HG02798 (cell line): ENCODE results near the gene MSANTD1.

ENCODE experiments used
- ATAC-seq: cut with Tn5 transposase; IDR thresholded peaks from one replicate; pipeline ENCODE4 v1.9.1; 2021; ENCODE audit warnings: mild to moderate bottlenecking; ENCODE audit not compliant: unreplicated experiment, poor library complexity

Gene MSANTD1

DNA sequence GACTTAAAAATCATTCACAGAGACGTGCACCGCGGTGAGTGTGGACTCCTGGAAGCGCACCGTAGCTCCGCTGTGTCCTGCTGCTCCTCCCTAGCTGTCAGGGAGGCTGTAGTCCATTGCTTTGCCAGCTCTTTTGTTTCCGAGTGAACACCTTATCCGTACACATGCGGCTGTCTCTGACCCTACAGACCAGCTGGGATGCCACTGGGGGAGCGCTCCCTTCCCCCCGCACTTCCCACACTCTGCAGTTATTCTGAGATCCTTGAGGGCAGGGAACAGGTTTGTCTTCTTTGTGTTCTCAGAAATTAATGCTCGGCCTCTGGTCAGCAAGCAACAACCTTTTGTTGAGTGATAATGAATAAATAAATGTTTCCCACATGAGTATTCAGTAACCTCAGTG lies 33.7 kb upstream of the MSANTD1 start:
- ATAC-seq = no peak

DNA sequence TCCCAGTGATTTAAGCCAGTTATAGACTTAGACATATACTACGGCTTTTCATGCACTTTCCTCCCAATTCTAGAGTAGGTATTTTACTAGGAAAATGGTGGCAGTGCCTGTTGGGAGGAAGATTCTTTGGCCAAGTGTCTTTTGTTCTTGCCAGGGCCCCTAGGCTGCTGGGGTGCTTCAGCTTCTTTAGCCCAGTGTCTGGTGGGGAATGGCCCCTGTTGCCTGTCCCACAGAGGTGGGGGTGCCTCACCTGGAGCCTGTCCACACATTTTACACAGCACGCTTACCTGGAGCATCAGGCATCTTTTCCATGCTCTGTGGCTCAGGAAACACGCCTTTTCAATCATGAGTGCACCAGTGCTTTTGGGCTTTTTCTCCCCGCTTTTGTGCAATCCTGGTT lies 33.2 kb upstream of the MSANTD1 start:
- ATAC-seq = no peak

DNA sequence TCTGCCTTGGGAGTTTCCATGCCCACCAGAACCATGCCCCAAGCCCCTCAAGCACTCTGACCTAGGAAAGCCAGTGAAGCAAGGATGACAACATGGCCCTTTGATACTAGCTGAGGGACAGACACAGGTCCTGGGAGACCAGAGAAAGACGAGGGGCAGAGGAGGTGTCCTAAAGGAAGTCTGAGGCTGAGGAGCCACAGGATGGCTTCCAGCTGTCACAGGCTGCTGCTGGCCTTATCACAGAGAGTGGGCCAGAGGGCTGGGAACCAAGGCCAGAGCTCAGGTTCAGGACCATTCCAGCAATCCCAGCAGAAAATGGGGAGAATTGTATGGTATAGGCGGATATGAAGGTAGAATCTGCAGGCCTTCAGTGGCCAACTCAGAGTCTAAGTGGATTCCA lies 31.7 kb upstream of the MSANTD1 start:
- no peak for ATAC-seq

DNA sequence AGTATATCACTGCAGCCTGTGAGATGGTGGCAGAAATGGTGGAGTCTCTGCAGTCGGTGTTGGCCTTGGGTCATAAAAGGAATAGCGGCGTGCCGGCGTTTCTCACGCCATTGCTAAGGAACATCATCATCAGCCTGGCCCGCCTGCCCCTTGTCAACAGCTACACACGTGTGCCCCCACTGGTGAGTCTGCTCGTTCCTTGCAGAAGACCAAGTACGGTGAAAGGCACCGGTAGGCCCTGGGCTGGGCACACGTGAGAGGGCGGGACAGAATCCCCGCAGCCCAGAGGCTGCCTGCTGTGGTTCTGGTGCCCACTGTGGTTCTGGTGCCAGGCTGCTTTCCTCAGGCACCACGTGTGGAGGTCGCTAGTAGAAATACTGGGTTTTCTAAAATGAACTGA lies 31.2 kb upstream of the MSANTD1 start:
- ATAC-seq = no peak

DNA sequence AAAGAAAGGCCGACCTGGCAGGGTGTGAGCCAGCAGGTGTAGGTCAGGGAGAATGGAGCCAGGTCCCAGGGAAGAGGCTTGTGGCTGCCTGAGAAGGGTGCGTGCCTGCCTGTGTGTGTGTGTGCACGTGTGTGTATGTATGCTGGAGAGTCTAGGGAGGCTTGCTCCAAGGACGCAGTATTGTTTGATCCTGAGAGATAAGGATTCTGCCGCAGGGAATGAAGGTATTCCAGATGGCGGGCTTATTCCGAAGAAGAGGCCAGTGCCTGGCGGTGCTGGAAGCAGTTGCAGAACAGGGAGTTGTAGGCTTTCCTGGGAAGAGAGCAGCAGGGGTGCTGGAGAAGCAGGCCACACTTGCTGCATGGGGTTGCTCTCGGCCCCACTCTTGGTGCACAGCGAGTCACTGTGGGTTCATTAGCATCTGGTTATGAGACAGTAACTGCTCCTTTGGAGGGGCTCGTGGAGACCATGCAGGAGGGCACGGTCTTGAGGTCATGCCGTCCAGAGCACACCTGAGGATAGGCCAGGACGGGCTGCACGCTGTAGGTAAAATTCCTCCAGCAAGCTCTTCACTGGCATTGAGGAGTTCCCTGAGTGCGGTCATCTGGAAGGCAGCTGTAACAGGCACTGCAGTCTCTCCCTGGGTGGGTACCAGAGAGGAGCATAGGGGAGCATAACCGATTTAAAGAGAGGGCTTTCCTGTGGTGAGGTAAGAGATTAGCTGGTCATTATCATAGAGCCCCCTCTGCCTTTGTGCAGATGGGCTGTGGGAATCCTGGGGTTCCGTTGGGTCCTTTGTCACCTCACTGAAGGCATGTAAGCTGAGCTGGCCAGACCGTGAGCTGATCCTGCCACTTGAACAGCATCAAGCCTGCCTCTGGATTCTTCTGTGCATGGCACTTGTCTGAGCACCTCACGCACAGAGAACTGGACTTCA lies 29.9 kb upstream of the MSANTD1 start:
- no peak for ATAC-seq

DNA sequence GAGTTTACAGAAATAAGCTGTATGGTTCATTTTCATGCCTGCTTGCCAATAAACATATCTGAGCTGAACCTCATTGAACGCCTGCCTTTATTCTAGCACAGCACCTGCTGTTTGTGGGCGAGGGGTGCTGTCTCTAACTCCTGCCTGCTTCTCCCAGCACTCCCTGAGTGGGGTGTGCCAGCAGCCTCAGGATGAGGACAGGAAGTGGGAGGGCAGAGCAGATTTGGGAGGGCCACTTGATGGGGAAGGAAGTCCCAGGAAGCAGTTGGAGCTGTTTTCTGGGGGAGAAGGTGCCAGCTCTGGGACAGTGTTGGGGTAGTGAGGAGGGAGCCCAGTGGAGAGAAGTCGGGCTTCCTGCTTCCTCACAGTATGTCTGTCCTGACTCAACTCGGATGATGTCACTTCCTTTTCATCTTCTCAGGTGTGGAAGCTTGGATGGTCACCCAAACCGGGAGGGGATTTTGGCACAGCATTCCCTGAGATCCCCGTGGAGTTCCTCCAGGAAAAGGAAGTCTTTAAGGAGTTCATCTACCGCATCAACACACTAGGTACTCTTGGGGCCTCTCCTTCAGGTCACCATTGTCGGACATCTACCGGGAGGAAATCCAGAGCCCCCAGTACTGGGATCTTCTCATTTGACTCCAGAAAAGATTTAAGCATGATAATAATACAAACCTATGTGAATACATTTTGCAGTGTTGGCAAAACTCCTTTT lies 29.0 kb upstream of the MSANTD1 start:
- no peak for ATAC-seq

DNA sequence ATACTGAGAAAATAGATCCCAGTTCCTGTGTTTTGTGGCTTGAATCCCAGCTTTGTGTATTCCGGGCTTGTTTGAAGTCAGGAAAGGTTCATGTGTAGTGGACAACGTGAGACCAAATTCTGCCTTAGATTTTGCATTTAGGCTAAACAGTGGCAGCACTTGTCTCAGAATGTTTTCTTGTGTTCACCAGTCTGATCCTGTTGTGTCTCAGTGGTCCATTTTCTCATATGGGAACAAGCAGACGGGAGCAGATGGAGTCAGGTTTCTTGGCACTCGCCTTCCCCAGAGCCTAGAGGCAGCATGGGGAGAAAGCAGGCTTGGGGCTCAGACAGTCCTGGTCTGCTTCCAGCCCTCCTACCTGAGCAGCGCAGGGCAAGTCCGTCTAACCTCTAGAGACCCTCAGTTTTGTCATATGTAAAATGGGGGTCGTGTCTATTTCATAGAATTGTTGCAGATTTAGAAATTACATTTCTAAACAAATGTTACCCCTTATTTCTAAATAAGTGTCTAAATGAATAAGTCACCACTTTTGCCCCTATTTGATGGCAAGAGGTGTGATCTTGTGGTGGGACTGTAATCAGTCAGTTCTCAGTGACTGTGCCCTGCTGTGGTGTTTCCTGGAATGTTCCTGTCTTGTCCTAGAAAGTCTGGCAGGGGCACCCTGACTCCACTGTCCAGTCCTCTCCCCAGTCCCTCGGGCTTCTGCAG lies 28.3 kb upstream of the MSANTD1 start:
- no peak for ATAC-seq

DNA sequence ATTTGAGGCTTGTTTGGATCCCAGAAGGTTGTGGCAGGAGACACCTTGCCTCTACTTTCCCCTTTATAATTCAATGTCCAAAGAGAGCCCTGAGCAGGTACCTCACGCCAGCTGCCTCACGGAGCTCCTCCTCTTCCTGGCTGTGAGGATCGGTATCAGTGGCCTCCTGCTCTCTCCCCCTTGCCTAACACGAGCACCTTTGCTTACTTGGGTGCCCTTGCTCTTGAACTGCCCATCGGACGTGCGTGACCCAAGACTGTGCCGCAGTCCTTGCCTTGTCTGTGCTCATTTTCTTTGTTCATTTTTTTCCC lies 27.8 kb upstream of the MSANTD1 start:
- ATAC-seq = no peak

DNA sequence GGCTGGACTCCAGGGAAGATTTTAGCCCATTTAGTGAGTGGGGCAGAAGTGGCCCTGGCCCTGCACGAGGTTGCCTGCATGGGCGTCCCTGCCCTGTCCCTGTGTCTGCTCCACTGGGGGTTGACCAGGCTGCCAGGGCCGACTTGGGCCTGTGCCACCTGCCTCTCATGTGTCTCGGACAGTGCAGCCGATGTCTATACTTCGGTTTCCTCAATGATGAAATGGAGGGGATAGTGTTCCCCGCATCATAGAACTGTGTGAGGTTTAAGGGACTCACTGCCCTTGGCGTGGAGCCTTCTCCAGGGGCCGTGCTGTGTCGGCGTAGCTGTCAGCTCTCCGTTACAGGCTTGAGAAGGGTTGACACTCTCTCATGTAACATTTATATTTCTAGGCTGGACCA lies 27.0 kb upstream of the MSANTD1 start:
- no peak for ATAC-seq

DNA sequence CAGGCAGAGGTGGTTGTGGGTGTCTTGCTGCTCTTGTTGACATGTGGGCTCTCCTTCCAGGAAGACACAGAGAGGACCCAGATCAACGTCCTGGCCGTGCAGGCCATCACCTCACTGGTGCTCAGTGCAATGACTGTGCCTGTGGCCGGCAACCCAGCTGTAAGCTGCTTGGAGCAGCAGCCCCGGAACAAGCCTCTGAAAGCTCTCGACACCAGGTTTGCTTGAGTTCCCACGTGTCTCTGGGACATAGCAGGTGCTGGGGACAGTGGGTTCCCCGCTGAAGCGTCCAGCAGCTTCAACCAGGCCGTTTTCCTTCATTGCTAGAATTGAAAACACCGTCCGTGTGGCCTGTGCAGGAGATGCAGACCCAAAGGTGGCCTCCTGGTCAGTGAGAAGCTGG lies 25.6 kb upstream of the MSANTD1 start:
- no peak for ATAC-seq

DNA sequence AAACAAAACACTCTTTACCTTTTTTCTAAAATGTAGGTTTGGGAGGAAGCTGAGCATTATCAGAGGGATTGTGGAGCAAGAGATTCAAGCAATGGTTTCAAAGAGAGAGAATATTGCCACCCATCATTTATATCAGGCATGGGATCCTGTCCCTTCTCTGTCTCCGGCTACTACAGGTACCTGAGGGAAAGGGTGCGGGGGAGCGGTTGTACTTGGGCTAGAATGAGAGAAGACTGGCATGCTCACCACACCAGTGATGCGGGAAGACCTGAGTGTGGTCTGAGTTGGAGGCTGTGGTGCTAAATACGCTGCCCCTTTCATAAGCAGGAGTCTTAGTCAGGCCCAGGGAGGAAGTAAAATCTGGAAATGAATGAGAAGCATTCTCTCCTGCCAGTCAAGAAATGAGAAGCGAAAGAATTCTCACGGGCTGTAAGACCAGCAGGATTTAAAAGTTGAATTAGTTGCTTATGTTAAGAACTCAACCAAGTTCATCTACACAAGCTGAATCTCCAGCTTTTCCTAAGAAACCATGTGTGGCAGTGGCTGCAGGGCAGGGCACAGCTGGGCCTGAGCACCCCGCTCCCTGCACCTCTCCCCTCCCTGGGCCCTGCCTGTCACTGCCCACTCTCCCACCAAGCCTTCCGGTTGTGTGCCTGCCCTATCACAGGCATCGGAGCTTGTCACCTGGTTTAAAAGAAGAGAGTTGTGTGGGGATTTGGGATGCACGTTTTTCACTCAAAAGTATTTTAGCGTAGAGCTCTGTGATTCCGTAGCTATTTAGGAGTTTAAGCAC lies 24.8 kb upstream of the MSANTD1 start:
- no peak for ATAC-seq

DNA sequence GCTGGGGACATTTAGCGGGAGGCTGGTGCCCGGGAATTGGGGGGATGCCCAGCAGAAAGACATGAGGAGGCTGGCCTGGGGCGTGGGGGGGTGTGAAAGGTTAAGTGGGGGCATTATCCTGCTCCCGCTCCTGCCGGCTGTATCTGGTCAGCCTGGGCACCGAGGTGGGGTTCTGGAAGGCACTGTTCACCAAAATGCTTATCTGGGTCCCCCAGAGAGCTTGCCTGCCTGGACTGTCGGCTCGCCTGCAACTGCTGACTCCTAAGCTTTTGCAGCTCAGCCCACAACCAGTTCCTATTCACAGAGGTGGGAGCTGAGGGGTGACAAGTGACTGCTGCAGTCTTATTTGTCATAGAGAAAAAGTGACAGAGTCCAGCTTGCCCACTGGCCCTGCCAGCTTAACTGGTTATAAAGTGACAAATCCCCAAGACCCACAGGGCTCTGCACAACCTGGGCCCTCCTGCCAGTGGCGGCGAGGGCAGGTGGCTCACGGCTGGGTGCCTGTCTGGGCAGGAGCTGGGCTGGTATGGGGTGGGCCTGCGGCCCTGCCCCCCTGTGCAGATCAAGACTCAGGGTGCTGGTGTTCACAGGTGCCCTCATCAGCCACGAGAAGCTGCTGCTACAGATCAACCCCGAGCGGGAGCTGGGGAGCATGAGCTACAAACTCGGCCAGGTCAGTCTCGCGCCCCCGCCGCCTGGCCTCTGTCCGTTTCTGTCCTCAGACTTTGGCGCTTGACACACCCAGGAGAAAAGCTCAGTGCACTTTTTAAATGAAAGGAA lies 23.7 kb upstream of the MSANTD1 start:
- no peak for ATAC-seq

DNA sequence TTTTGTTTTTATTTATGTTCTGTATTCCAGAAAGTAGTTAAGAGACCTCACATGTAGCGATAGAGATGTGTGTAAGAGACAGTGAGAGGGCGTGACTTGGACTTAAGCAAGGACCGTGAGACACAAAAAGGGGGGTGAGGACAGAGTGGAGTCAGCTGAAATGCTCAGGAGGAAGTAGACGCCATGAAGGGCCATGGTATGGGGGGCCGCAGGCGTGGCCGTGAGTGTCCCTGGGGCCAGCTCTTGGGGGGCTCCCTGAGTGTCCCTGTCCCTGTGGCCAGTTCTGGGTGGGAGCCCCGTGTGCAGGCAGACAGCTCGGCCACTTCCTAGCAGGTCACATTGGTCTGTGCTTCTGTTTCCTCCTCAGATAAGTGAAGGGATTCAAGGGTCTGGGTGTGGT lies 23.0 kb upstream of the MSANTD1 start:
- no peak for ATAC-seq

DNA sequence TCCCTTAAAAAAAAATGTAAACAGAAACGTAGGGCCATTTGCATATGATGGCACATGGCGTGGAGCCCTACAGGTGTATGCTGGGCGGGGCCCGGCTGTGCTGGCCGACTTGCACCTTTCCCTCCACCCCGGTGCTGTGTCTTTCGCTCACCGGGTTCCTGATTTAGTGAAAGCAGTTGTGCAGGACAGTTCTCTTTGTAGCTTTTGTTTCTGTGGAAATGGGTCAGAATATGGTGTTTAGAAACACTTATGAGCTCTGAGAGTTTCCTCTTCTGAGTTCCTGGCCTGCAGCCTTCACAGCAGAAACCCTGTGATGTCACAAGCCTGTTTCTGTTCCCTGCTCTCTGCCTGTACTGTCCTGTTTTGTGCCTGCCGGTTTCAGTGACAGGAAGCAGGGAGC lies 22.5 kb upstream of the MSANTD1 start:
- no peak for ATAC-seq

DNA sequence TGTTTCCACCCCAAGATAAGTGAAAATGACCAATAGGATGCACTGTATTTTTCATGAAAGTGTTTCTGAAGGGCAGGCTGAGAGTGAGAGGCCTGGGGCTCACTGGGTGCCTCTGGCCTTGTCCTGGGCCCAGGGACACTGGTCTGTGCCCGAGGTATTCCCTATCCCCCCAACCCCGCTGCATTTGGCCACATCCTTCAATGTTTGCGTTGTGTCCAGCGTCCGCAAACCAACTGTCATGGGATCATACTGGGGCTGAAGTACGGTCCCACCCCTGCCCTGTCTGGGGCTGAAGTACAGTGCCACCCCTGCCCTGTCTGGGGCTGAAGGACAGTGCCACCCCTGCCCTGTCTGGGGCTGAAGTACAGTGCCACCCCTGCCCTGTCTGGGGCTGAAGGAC lies 22.0 kb upstream of the MSANTD1 start:
- no peak for ATAC-seq

DNA sequence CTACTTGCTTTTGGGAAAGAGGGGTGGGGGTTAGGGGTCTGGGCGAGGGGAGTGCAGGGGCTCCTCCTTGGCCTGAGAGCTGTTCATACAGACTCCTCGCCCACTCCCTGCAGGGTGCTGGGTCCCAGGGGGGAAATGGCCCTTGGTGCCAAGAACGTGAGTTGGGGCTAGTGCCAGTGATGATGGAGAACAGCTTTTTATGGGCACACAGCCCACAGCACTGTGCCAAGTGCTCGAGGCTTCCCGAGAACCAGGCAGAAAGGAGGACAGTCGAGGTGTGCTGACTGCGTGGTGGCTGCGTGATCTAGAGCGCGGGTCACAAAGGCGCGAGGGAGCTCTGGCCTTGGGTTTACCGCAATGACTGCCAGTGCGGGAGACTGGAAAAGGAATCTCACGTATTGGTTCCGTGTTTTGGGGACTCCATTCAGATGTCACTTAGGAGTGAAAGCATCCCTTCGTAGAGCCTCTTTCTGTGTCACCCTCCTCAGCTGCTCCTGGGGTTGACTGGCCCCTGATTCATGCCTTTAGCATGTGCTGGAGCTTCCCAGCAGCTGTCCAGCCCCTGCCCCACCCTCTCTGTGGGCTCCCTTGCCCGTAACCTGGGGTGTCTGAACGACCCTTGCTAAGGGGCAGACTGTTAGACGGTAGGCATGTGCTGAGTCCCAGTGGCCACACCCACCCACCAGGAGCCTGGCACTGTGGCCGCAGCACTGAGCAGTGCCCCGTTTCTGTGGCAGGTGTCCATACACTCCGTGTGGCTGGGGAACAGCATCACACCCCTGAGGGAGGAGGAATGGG lies 20.9 kb upstream of the MSANTD1 start:
- no peak for ATAC-seq

DNA sequence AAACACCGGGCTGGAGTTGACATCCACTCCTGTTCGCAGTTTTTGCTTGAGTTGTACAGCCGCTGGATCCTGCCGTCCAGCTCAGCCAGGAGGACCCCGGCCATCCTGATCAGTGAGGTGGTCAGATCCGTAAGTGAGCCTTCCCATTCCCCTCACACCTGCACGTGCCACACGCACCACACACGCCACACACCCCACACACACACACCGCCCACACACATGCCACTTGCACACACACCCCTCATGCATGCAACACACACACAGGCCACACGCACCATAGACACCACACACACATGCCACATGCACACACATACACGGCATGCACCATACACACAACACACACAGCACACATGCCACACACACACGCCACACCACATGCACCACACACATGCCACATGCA lies 20.1 kb upstream of the MSANTD1 start:
- ATAC-seq = no peak

DNA sequence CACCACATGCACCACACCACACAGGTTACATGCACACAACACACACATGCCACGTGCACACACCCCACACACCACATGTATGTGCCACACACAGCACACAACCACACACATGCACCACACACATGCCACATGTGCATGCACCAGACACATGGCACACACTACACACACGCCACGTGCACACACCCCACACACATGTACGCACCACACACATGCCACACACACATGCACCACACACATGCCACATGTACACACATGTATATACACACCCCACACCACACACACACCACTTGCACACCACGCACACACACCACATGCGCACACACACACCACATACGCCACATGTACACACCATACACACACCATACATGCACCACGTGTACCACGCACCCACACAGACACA lies 19.6 kb upstream of the MSANTD1 start:
- ATAC-seq = no peak

DNA sequence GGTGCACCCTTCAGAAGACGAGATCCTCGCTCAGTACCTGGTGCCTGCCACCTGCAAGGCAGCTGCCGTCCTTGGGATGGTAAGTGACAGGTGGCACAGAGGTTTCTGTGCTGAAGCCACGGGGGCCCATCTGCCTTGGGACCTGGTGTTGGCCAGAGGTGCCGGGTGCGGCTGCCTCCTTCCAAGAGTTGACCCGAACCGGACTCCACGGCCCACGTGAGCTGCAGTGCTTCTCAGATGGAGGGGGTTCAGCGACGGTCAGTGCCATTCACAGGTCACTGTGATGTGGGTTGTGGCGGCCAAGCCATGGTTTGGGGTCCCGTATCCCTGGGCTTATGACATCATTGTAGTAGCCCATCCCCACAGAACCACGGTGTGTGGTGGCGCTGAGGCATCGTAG lies 19.0 kb upstream of the MSANTD1 start:
- no peak for ATAC-seq
